ENCODE data around the gene ZFR.

DNA sequence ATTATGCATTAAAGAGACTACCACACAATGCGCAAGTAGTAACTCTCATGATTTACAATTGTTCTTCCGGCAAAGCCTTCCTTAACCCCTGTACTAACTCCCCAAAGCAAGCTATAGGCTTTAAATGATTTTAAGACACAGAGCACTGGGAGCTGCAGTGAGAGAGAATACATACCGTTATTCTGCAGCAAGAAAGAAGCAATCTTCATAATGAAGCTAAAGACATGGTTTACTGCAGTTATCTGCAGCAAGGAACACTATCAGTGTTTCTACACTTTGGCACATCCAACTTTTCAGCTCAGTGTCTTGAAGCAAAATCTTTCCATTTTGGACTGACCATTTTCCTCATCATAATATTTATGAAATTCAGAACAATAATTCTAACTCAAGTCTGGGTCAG is 61.0 kb downstream of the ZFR start:
- no peak for TF ChIP-seq POLR2A (IDR thresholded peaks at IDR 0.05)
- TF ChIP-seq CTCF (IDR thresholded peaks at IDR 0.05): no peak
- TF ChIP-seq POLR2AphosphoS5 (IDR thresholded peaks at IDR 0.05): no peak
- no peak for TF ChIP-seq EP300 (IDR thresholded peaks at IDR 0.05; ENCODE audit: low read depth)
